ENCODE results near the gene CBX8.

The CBX8 gene

DNA sequence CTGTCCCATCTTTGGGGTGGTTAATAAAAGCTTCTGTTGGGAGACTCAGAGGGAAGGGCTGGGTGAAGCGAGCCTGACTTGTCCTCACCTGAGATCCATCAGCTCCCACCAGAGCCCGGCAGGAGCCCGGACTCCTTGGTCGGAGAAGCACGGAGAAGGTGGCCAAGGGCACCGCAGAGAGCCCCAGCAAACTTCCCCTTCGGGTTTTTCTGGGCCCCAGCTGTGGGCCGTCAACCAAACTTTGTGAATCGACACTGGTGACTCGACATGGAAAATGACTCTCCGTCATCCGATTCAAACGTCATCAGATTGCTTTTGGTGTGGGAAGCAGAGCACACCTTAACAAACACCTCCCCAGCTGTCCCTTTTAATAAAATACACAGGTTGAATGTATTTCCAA is 44.7 kb downstream of the CBX8 start:
- no peak for DNase-seq (ENCODE audit: extremely low spot score)
- ChIA-PET POLR2A (interaction anchor here (0.7 to 1.3 kb wide), 2 partner anchors 9 to 29 kb away, joined by 3 read pairs; no protein-coding TSS in a partner anchor), CTCF (interaction anchor here (0.6 to 1.0 kb wide), 3 partner anchors 13 to 218 kb away, joined by 3 read pairs; no protein-coding TSS in a partner anchor)
- no peak for TF ChIP-seq FOXM1 (IDR thresholded peaks at IDR 0.05; ENCODE audit: borderline replicate concordance)
- no peak for TF ChIP-seq TARDBP (IDR thresholded peaks at IDR 0.05)
- TF ChIP-seq L3MBTL2 (conservative IDR thresholded peaks at IDR 0.05) = no peak
- TF ChIP-seq HDGF (IDR thresholded peaks at IDR 0.05; ENCODE audit: borderline replicate concordance) = no peak
- TF ChIP-seq ZNF384 (IDR thresholded peaks at IDR 0.05) = no peak
- no peak for TF ChIP-seq FOXK2 (IDR thresholded peaks at IDR 0.05)
- no peak for TF ChIP-seq BHLHE40 (IDR thresholded peaks at IDR 0.05; ENCODE audit: borderline replicate concordance)
- no peak for TF ChIP-seq NFRKB (IDR thresholded peaks at IDR 0.05)
- TF ChIP-seq FOXA1 (IDR thresholded peaks at IDR 0.05) = no peak
- no peak for TF ChIP-seq ARNT (IDR thresholded peaks at IDR 0.05)
- no peak for TF ChIP-seq SUZ12 (IDR thresholded peaks at IDR 0.05)
- TF ChIP-seq, protein P1, sequence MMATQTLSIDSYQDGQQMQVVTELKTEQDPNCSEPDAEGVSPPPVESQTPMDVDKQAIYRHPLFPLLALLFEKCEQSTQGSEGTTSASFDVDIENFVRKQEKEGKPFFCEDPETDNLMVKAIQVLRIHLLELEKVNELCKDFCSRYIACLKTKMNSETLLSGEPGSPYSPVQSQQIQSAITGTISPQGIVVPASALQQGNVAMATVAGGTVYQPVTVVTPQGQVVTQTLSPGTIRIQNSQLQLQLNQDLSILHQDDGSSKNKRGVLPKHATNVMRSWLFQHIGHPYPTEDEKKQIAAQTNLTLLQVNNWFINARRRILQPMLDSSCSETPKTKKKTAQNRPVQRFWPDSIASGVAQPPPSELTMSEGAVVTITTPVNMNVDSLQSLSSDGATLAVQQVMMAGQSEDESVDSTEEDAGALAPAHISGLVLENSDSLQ (IDR thresholded peaks at IDR 0.05) = no peak
- TF ChIP-seq LEF1 (IDR thresholded peaks at IDR 0.05; ENCODE audit: borderline replicate concordance) = no peak
- no peak for TF ChIP-seq SP1 (IDR thresholded peaks at IDR 0.05)
- no peak for TF ChIP-seq CTBP1 (IDR thresholded peaks at IDR 0.05; ENCODE audit: borderline replicate concordance)
- no peak for TF ChIP-seq ELF4 (IDR thresholded peaks at IDR 0.05)

DNA sequence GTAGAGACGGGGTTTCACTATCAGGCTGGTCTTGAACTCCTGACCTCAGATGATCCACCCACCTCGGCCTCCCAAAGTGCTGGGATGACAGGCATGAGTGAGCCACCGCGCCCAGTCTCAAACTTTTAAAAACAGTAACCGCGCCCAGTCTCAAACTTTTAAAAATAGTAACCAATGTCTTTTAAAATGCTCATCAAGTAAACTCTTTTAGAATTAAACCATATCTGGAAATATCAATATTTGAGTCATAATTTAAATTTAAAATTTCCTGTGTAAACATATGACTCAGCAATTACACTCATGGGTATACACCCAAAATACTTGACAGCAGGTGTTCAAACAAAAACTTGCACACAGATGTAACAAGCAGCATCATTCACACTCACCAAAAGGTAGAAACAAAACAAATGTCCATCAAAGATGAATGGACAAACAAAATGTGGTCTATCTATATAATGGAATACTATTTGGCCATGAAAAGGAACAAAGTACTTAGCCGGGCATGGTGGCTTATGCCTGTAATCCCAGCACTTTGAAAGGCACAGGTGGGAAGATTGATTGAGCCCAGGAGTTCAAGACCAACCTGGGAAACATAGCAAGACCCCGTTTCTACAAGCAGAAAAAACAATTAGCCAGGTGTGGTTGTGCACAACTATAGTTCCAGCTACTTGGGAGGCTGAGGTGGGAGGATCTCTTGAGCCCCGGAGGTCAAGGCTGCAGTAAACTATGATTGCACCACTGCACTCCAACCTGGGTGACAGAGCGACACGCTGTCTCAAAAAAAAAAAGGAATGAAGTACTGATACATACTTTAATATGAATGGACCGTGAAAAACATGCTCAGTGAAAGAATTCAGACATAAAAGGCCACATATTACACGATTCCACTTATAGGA is 46.0 kb downstream of the CBX8 start:
- DNase-seq (ENCODE audit: extremely low spot score) = no peak
- CTCF ChIA-PET = interaction anchor here (0.8 kb wide), 1 partner anchor 220 kb away, joined by 3 read pairs; no protein-coding TSS in a partner anchor
- TF ChIP-seq BHLHE40 (IDR thresholded peaks at IDR 0.05; ENCODE audit: borderline replicate concordance) (no peak), L3MBTL2 (conservative IDR thresholded peaks at IDR 0.05) (no peak), FOXK2 (IDR thresholded peaks at IDR 0.05) (no peak), ELF4 (IDR thresholded peaks at IDR 0.05) (no peak), SP1 (IDR thresholded peaks at IDR 0.05) (no peak), HDGF (IDR thresholded peaks at IDR 0.05; ENCODE audit: borderline replicate concordance) (no peak), SUZ12 (IDR thresholded peaks at IDR 0.05) (no peak), ARNT (IDR thresholded peaks at IDR 0.05) (no peak), NFRKB (IDR thresholded peaks at IDR 0.05) (no peak), ZNF384 (IDR thresholded peaks at IDR 0.05) (no peak)
- POLR2A ChIA-PET = interaction anchor here (1.3 kb wide), 1 partner anchor 30 kb away, joined by 3 read pairs; no protein-coding TSS in a partner anchor

DNA sequence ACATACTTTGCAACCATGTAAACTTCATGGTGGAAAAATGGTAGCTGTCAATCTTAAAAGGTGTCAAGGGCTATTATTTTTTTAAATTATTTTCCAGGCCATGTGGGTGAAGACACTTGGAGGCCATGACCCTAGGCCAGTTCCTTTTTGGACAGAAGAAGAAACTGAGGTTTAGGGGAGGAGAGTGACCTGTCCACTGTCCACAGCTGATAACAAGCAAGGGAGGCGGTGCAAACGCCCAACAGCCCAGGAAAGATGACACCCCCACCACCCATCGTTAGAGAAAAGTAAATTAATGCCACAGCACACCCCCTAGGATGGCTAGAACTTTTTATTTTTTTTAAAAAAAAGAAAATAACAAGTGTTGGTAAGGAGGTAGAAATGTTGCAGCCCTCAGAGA is 46.9 kb downstream of the CBX8 start:
- CTCF ChIA-PET = interaction anchor here (0.7 to 1.3 kb wide), 5 partner anchors 8 to 62 kb away, joined by 3 to 10 read pairs (median 4); no protein-coding TSS in a partner anchor
- TF ChIP-seq ARNT (IDR thresholded peaks at IDR 0.05) = no peak
- TF ChIP-seq CTBP1 (IDR thresholded peaks at IDR 0.05; ENCODE audit: borderline replicate concordance) = no peak
- TF ChIP-seq FOXA1 (IDR thresholded peaks at IDR 0.05) = no peak
- TF ChIP-seq BHLHE40 (IDR thresholded peaks at IDR 0.05; ENCODE audit: borderline replicate concordance) = no peak
- TF ChIP-seq TARDBP (IDR thresholded peaks at IDR 0.05) = no peak
- TF ChIP-seq SP1 (IDR thresholded peaks at IDR 0.05) = no peak
- no peak for TF ChIP-seq ELF4 (IDR thresholded peaks at IDR 0.05)
- TF ChIP-seq FOXM1 (IDR thresholded peaks at IDR 0.05; ENCODE audit: borderline replicate concordance) = no peak
- TF ChIP-seq SUZ12 (IDR thresholded peaks at IDR 0.05) = no peak
- TF ChIP-seq NFRKB (IDR thresholded peaks at IDR 0.05) = no peak
- no peak for TF ChIP-seq FOXK2 (IDR thresholded peaks at IDR 0.05)
- TF ChIP-seq L3MBTL2 (conservative IDR thresholded peaks at IDR 0.05) = no peak
- no peak for TF ChIP-seq ZNF384 (IDR thresholded peaks at IDR 0.05)
- TF ChIP-seq, protein P1 (IDR thresholded peaks at IDR 0.05) = no peak
- DNase-seq (ENCODE audit: extremely low spot score) = no peak
- POLR2A ChIA-PET = interaction anchor here (1.0 kb wide), 2 partner anchors 25 to 29 kb away, joined by 3 read pairs; no protein-coding TSS in a partner anchor

DNA sequence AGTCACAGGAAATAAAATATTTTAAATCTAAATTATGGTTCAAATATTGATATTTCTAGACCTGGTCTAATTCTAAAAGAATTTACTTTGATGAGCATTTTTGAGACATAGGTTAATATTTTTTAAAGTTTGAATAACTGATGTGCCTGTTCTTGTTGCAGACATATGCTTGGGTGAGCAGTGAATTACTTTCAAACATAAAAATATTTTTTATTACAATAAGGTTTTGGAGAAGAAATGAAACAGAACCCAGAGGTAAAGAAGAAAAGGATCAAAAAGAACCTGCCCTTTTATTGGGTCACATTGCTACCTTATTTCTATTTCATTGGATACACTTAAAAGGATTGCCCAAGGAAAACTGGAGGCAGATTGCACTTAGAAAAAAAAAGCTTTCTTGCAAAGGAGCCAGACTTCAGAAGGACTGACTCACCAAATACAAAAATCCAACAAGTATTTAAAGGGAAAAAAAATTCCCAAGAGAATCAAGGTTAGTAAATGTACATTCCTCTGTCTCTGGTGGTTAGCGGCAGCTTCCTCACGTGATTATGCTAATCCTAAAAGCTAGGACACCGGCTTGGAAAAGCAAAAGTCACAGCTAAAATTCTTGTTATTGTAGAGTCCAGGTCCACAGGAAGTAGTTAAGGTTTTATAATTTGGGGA is 47.6 kb downstream of the CBX8 start:
- ChIA-PET POLR2A (interaction anchor here (1.0 kb wide), 2 partner anchors 25 to 29 kb away, joined by 3 read pairs; no protein-coding TSS in a partner anchor), CTCF (interaction anchor here (0.7 to 1.3 kb wide), 5 partner anchors 8 to 62 kb away, joined by 3 to 10 read pairs (median 4); no protein-coding TSS in a partner anchor)
- no peak for TF ChIP-seq ELF4 (IDR thresholded peaks at IDR 0.05)
- TF ChIP-seq FOXM1 (IDR thresholded peaks at IDR 0.05; ENCODE audit: borderline replicate concordance) = no peak
- no peak for TF ChIP-seq CTBP1 (IDR thresholded peaks at IDR 0.05; ENCODE audit: borderline replicate concordance)
- TF ChIP-seq SUZ12 (IDR thresholded peaks at IDR 0.05) = no peak
- TF ChIP-seq L3MBTL2 (conservative IDR thresholded peaks at IDR 0.05) = no peak
- no peak for TF ChIP-seq BHLHE40 (IDR thresholded peaks at IDR 0.05; ENCODE audit: borderline replicate concordance)
- no peak for TF ChIP-seq LEF1 (IDR thresholded peaks at IDR 0.05; ENCODE audit: borderline replicate concordance)
- TF ChIP-seq TARDBP (IDR thresholded peaks at IDR 0.05) = no peak
- TF ChIP-seq HDGF (IDR thresholded peaks at IDR 0.05; ENCODE audit: borderline replicate concordance) = no peak
- TF ChIP-seq, protein P1 (IDR thresholded peaks at IDR 0.05) = no peak
- no peak for TF ChIP-seq FOXA1 (IDR thresholded peaks at IDR 0.05)
- TF ChIP-seq NFRKB (IDR thresholded peaks at IDR 0.05) = no peak
- TF ChIP-seq FOXK2 (IDR thresholded peaks at IDR 0.05) = no peak
- no peak for TF ChIP-seq SP1 (IDR thresholded peaks at IDR 0.05)
- no peak for TF ChIP-seq ARNT (IDR thresholded peaks at IDR 0.05)

More for the DNA sequence above, 47.6 kb downstream of the CBX8 start:
- DNase-seq (ENCODE audit: extremely low spot score) = no peak
